CD4-positive, alpha-beta T cell treated with Interferon alpha-2 for 1 hour (primary cell): ENCODE measurements around the gene ELAVL3.
A peak's percentile ranks its signal among the peaks of the same experiment; 100 is the strongest.

ENCODE experiments used
- DNase-seq, 2 donors: peaks; one replicate each; pipeline ENCODE4 v3.0.0-alpha.2; 2020 to 2022

ELAVL3 gene

GRCh38 chr19:11480715-11481533 is at the start of gene ELAVL3:
TSS of gene ELAVL3 (minus strand) at chr19:11481046. CDS start at chr19:11480608, 438 bp downstream.
- DNase-seq = no peak

GRCh38 chr19:11530432-11530831 is 49.6 kb upstream of the ELAVL3 start:
- DNase-seq = peak; percentile 45 to 55

- peak; percentile 95 to 96 for DNase-seq
Measured at GRCh38 chr19:11528551-11529341, 47.9 kb upstream of the ELAVL3 start, which contains the start of gene ECSIT. TSS of gene ECSIT (minus strand) at chr19:11529134. CDS start at chr19:11519170, 9,964 bp downstream.

GRCh38 chr19:11519138-11519537 is 38.3 kb upstream of the ELAVL3 start:
- no peak for DNase-seq

- no peak for DNase-seq
Measured at GRCh38 chr19:11513946-11514345, 33.1 kb upstream of the ELAVL3 start.

GRCh38 chr19:11510444-11510843 is 29.6 kb upstream of the ELAVL3 start:
- no peak for DNase-seq

- DNase-seq = no peak
Measured at GRCh38 chr19:11507370-11508078, 26.7 kb upstream of the ELAVL3 start.

GRCh38 chr19:11506967-11507366 is 26.1 kb upstream of the ELAVL3 start:
- no peak for DNase-seq

- DNase-seq = peak in 1 of 2 donors; percentile 6
Measured at GRCh38 chr19:11506101-11506555, 25.3 kb upstream of the ELAVL3 start.

- peak; percentile 95 to 97 for DNase-seq
Measured at GRCh38 chr19:11505504-11506100, 24.8 kb upstream of the ELAVL3 start, which contains the start of gene ZNF653. TSS of gene ZNF653 (minus strand) at chr19:11505839. CDS start at chr19:11505786, 53 bp downstream.

- peak; percentile 97 to 98 for DNase-seq
Measured at GRCh38 chr19:11505032-11505503, 24.2 kb upstream of the ELAVL3 start.

GRCh38 chr19:11504502-11505031 is 23.7 kb upstream of the ELAVL3 start:
- DNase-seq = no peak

- no peak for DNase-seq
Measured at GRCh38 chr19:11499890-11500420, 19.1 kb upstream of the ELAVL3 start.

- no peak for DNase-seq
Measured at GRCh38 chr19:11499220-11499726, 18.4 kb upstream of the ELAVL3 start.

GRCh38 chr19:11496391-11497163 is 15.7 kb upstream of the ELAVL3 start:
- peak; percentile 49 to 67 for DNase-seq

- DNase-seq = no peak
Measured at GRCh38 chr19:11495885-11496284, 15.0 kb upstream of the ELAVL3 start.

- no peak for DNase-seq
Measured at GRCh38 chr19:11495481-11495880, 14.6 kb upstream of the ELAVL3 start.

- no peak for DNase-seq
Measured at GRCh38 chr19:11494634-11495285, 13.9 kb upstream of the ELAVL3 start.

- DNase-seq = no peak
Measured at GRCh38 chr19:11489378-11489777, 8.5 kb upstream of the ELAVL3 start.
